ENCODE results near the gene TSPAN14. TPM values are rescaled to one million over a fixed set of nuclear protein-coding genes. Genes with fewer than 3 reads are reported as not detected.

TSPAN14 gene
- total RNA-seq, 1 donor from 2014 or later, result 75.4 TPM

GRCh38 chr10:80461208-80462183 is 7.4 kb downstream of the TSPAN14 start:
- Mint-ChIP-seq H3K4me3 (peak overlapping the region; percentile 98), H3K27me3 (ENCODE audit: insufficient read depth) (no peaks in the 10 kb centered on the region), H3K36me3 (ENCODE audit: low read depth) (peaks cover 20% of the 10 kb centered on the region), H3K4me1 (ENCODE audit: low read depth) (peaks cover 98% of the 10 kb centered on the region), H3K9me3 (no peaks in the 10 kb centered on the region), H3K27ac (peak overlapping the region; percentile 88)
- no peak for DNase-seq (ENCODE audit: low spot score)
- intact Hi-C loops (cut with micrococcal nuclease), result loop anchor here (10.0 kb wide), 1 partner anchor 1217 kb away; no protein-coding TSS in a partner anchor

- Mint-ChIP-seq H3K4me3 (peak overlapping the region; percentile 13), H3K27ac (peak overlapping the region; percentile 46), H3K4me1 (ENCODE audit: low read depth) (peaks cover 98% of the 10 kb centered on the region), H3K27me3 (ENCODE audit: insufficient read depth) (no peaks in the 10 kb centered on the region), H3K36me3 (ENCODE audit: low read depth) (peaks cover 20% of the 10 kb centered on the region), H3K9me3 (no peaks in the 10 kb centered on the region)
- no peak for DNase-seq (ENCODE audit: low spot score)
- intact Hi-C loops (cut with micrococcal nuclease), result loop anchor here (10.0 kb wide), 1 partner anchor 1218 kb away; no protein-coding TSS in a partner anchor
These were observed 8.3 kb downstream of the TSPAN14 start for GRCh38 chr10:80462299-80462980.

- no peaks in the 10 kb centered on the region for H3K27me3 Mint-ChIP-seq (ENCODE audit: insufficient read depth)
- H3K9me3 Mint-ChIP-seq, result no peaks in the 10 kb centered on the region
- DNase-seq (ENCODE audit: low spot score), result no peak
- peak overlapping the region; percentile 79 for H3K27ac Mint-ChIP-seq
- peaks cover 98% of the 10 kb centered on the region for H3K4me1 Mint-ChIP-seq (ENCODE audit: low read depth)
- H3K4me3 Mint-ChIP-seq, result peak overlapping the region; percentile 70
- intact Hi-C loops (cut with micrococcal nuclease), result loop anchor here (1.0 to 10.0 kb wide), 3 partner anchors 8 to 1218 kb away; no protein-coding TSS in a partner anchor
- peaks cover 22% of the 10 kb centered on the region for H3K36me3 Mint-ChIP-seq (ENCODE audit: low read depth)
These were observed 9.1 kb downstream of the TSPAN14 start for GRCh38 chr10:80462981-80463741.

- H3K36me3 Mint-ChIP-seq (ENCODE audit: low read depth), result peaks cover 18% of the 10 kb centered on the region
- peaks cover 98% of the 10 kb centered on the region for H3K4me1 Mint-ChIP-seq (ENCODE audit: low read depth)
These were observed 9.8 kb downstream of the TSPAN14 start for GRCh38 chr10:80463868-80464267.

GRCh38 chr10:80464557-80465450 is 10.7 kb downstream of the TSPAN14 start:
- Mint-ChIP-seq H3K27ac (peak overlapping the region; percentile 93), H3K4me3 (peak overlapping the region; percentile 78), H3K4me1 (ENCODE audit: low read depth) (peaks cover 98% of the 10 kb centered on the region), H3K36me3 (ENCODE audit: low read depth) (peaks cover 25% of the 10 kb centered on the region), H3K27me3 (ENCODE audit: insufficient read depth) (no peaks in the 10 kb centered on the region), H3K9me3 (no peaks in the 10 kb centered on the region)
- intact Hi-C loops (cut with micrococcal nuclease), result loop anchor here (10.0 kb wide), 1 partner anchor 1220 kb away; no protein-coding TSS in a partner anchor
- DNase-seq (ENCODE audit: low spot score), result no peak

More at GRCh38 chr10:80463868-80464267, 9.8 kb downstream of the TSPAN14 start:
- no peaks in the 10 kb centered on the region for H3K27me3 Mint-ChIP-seq (ENCODE audit: insufficient read depth)
- H3K9me3 Mint-ChIP-seq, result no peaks in the 10 kb centered on the region
- DNase-seq (ENCODE audit: low spot score), result no peak
- H3K27ac Mint-ChIP-seq, result peak overlapping the region; percentile 79
- H3K4me3 Mint-ChIP-seq, result peak overlapping the region; percentile 70
- intact Hi-C loops (cut with micrococcal nuclease), result loop anchor here (1.0 to 10.0 kb wide), 3 partner anchors 7 to 1219 kb away; no protein-coding TSS in a partner anchor

- peaks cover 29% of the 10 kb centered on the region for H3K36me3 Mint-ChIP-seq (ENCODE audit: low read depth)
- DNase-seq (ENCODE audit: low spot score), result no peak
These were observed 11.3 kb downstream of the TSPAN14 start for GRCh38 chr10:80465451-80465835.

GRCh38 chr10:80465839-80466590 is 11.9 kb downstream of the TSPAN14 start:
- peaks cover 96% of the 10 kb centered on the region for H3K4me1 Mint-ChIP-seq (ENCODE audit: low read depth)
- DNase-seq (ENCODE audit: low spot score), result no peak
- H3K27me3 Mint-ChIP-seq (ENCODE audit: insufficient read depth), result no peaks in the 10 kb centered on the region
- H3K36me3 Mint-ChIP-seq (ENCODE audit: low read depth), result peaks cover 29% of the 10 kb centered on the region
- H3K4me3 Mint-ChIP-seq, result peak overlapping the region; percentile 78
- intact Hi-C loops (cut with micrococcal nuclease), result loop anchor here (1.0 to 10.0 kb wide), 2 partner anchors 27 to 1221 kb away; no protein-coding TSS in a partner anchor
- peak overlapping the region; percentile 93 for H3K27ac Mint-ChIP-seq
- H3K9me3 Mint-ChIP-seq, result no peaks in the 10 kb centered on the region

More at GRCh38 chr10:80465451-80465835, 11.3 kb downstream of the TSPAN14 start:
- H3K9me3 Mint-ChIP-seq, result no peaks in the 10 kb centered on the region
- H3K4me1 Mint-ChIP-seq (ENCODE audit: low read depth), result peaks cover 96% of the 10 kb centered on the region
- H3K27me3 Mint-ChIP-seq (ENCODE audit: insufficient read depth), result no peaks in the 10 kb centered on the region
- peak overlapping the region; percentile 93 for H3K27ac Mint-ChIP-seq
- intact Hi-C loops (cut with micrococcal nuclease), result loop anchor here (10.0 kb wide), 1 partner anchor 1221 kb away; no protein-coding TSS in a partner anchor
- peak overlapping the region; percentile 78 for H3K4me3 Mint-ChIP-seq

- H3K4me3 Mint-ChIP-seq, result peak overlapping the region; percentile 54
- H3K27me3 Mint-ChIP-seq (ENCODE audit: insufficient read depth), result no peaks in the 10 kb centered on the region
- H3K36me3 Mint-ChIP-seq (ENCODE audit: low read depth), result peaks cover 32% of the 10 kb centered on the region
- no peaks in the 10 kb centered on the region for H3K9me3 Mint-ChIP-seq
- peak overlapping the region; percentile 93 for H3K27ac Mint-ChIP-seq
- peaks cover 96% of the 10 kb centered on the region for H3K4me1 Mint-ChIP-seq (ENCODE audit: low read depth)
- intact Hi-C loops (cut with micrococcal nuclease), result loop anchor here (1.0 to 10.0 kb wide), 2 partner anchors 26 to 1222 kb away; no protein-coding TSS in a partner anchor
- no peak for DNase-seq (ENCODE audit: low spot score)
These were observed 12.7 kb downstream of the TSPAN14 start for GRCh38 chr10:80466724-80467326.

GRCh38 chr10:80468002-80468401 is 13.9 kb downstream of the TSPAN14 start:
- H3K27ac Mint-ChIP-seq, result peak overlapping the region; percentile 84
- H3K36me3 Mint-ChIP-seq (ENCODE audit: low read depth), result peaks cover 38% of the 10 kb centered on the region

GRCh38 chr10:80468806-80469421 is 14.8 kb downstream of the TSPAN14 start:
- Mint-ChIP-seq H3K36me3 (ENCODE audit: low read depth) (peaks cover 35% of the 10 kb centered on the region), H3K27me3 (ENCODE audit: insufficient read depth) (no peaks in the 10 kb centered on the region), H3K9me3 (no peaks in the 10 kb centered on the region), H3K27ac (peak overlapping the region; percentile 84), H3K4me1 (ENCODE audit: low read depth) (peaks cover 97% of the 10 kb centered on the region), H3K4me3 (peak overlapping the region; percentile 75)
- DNase-seq (ENCODE audit: low spot score), result no peak
- intact Hi-C loops (cut with micrococcal nuclease), result loop anchor here (1.0 to 10.0 kb wide), 2 partner anchors 10 to 1224 kb away; no protein-coding TSS in a partner anchor

More at GRCh38 chr10:80468002-80468401, 13.9 kb downstream of the TSPAN14 start:
- intact Hi-C loops (cut with micrococcal nuclease), result loop anchor here (1.0 to 10.0 kb wide), 2 partner anchors 9 to 1223 kb away; no protein-coding TSS in a partner anchor
- Mint-ChIP-seq H3K4me1 (ENCODE audit: low read depth) (peaks cover 97% of the 10 kb centered on the region), H3K9me3 (no peaks in the 10 kb centered on the region), H3K27me3 (ENCODE audit: insufficient read depth) (no peaks in the 10 kb centered on the region), H3K4me3 (peak overlapping the region; percentile 75)
- no peak for DNase-seq (ENCODE audit: low spot score)
